ENCODE measurements around the gene ZSWIM1.

The ZSWIM1 gene

DNA sequence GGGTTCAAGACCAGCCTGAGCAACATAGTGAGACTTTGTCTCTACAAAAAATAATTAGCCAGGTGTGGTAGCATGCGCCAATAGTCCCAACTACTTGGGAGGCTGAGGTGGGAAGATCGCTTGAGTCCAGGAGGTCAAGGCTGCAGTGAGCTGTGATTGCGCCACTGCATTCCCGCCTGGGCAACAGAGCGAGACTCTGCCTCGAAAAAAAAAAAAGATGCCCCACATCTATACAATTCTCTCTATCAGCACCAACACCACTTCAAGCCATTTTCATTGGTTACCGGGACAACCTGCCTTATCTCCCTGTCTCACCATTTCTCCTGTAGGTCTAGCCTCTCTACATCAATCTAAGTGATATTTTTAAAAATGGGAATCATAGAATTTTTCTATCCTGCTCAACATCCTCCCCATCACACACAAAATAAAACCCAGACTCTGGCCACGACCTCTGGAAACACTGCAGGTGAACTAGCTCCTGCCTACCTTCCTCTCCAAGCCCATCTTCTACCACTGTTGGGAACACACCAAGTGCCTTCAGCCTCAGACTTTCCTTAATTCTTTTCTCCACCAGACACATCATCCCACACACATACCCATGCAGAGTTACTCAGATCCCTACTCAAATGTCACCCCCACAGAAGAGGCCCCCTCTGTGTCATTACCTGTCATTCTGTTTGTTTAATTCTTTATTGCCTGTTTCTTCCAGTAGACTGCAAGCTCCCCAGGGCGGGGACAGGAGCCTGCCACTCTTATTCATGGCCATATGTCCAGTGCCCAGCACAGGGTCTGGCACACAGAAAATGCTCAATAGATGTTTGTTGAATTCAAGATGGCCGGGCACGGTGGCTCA lies 40.5 kb downstream of the ZSWIM1 start:
- Histone ChIP-seq H3K4me3 (ENCODE audit: low read length) (no peak overlapping the region), H3K9ac (ENCODE audit: low read length) (no peak overlapping the region), H3K9me3 (ENCODE audit: insufficient read depth, low read length) (no peaks in the 10 kb centered on the region), H3K4me1 (ENCODE audit: low read length) (no peaks in the 10 kb centered on the region), H2AFZ (ENCODE audit: low read depth, low read length) (no peak overlapping the region), H3K36me3 (replicated peaks; ENCODE audit: low read depth, low read length) (no peaks in the 10 kb centered on the region), H3K27me3 (ENCODE audit: low read depth, low read length) (peaks cover 8% of the 10 kb centered on the region; the same call in 1 of the 2 replicates), H3K27ac (ENCODE audit: low read length) (no peak overlapping the region), H3K4me2 (ENCODE audit: low read length) (no peak overlapping the region), H4K20me1 (ENCODE audit: insufficient read depth, low read length) (no peaks in the 10 kb centered on the region), H3K79me2 (ENCODE audit: low read length) (no peaks in the 10 kb centered on the region)
- TF ChIP-seq, protein P1, sequence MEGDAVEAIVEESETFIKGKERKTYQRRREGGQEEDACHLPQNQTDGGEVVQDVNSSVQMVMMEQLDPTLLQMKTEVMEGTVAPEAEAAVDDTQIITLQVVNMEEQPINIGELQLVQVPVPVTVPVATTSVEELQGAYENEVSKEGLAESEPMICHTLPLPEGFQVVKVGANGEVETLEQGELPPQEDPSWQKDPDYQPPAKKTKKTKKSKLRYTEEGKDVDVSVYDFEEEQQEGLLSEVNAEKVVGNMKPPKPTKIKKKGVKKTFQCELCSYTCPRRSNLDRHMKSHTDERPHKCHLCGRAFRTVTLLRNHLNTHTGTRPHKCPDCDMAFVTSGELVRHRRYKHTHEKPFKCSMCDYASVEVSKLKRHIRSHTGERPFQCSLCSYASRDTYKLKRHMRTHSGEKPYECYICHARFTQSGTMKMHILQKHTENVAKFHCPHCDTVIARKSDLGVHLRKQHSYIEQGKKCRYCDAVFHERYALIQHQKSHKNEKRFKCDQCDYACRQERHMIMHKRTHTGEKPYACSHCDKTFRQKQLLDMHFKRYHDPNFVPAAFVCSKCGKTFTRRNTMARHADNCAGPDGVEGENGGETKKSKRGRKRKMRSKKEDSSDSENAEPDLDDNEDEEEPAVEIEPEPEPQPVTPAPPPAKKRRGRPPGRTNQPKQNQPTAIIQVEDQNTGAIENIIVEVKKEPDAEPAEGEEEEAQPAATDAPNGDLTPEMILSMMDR (IDR thresholded peaks at IDR 0.05; ENCODE audit: low read depth, low read length), result no peak
- no peak for TF ChIP-seq EZH2phosphoT487 (IDR thresholded peaks at IDR 0.05; ENCODE audit: low read depth)

- Histone ChIP-seq H3K27me3 (ENCODE audit: low read depth, low read length) (peaks cover 12% of the 10 kb centered on the region; the same call in 1 of the 2 replicates), H3K9ac (ENCODE audit: low read length) (no peak overlapping the region), H3K27ac (ENCODE audit: low read length) (no peak overlapping the region), H3K4me3 (ENCODE audit: low read length) (no peak overlapping the region), H2AFZ (ENCODE audit: low read depth, low read length) (no peak overlapping the region), H4K20me1 (ENCODE audit: insufficient read depth, low read length) (no peaks in the 10 kb centered on the region), H3K36me3 (replicated peaks; ENCODE audit: low read depth, low read length) (no peaks in the 10 kb centered on the region), H3K9me3 (ENCODE audit: insufficient read depth, low read length) (no peaks in the 10 kb centered on the region), H3K79me2 (ENCODE audit: low read length) (no peaks in the 10 kb centered on the region), H3K4me2 (ENCODE audit: low read length) (no peak overlapping the region), H3K4me1 (ENCODE audit: low read length) (no peaks in the 10 kb centered on the region)
- TF ChIP-seq EZH2phosphoT487 (IDR thresholded peaks at IDR 0.05; ENCODE audit: low read depth), result no peak
- TF ChIP-seq, protein P1 (IDR thresholded peaks at IDR 0.05; ENCODE audit: low read depth, low read length), result no peak
Observed at GRCh38 chr20:45924391-45925261, 43.6 kb downstream of the ZSWIM1 start.

GRCh38 chr20:45925821-45926506 lies 44.9 kb downstream of the ZSWIM1 start:
- no peak overlapping the region for H2AFZ ChIP-seq (ENCODE audit: low read depth, low read length)
- H3K36me3 ChIP-seq (replicated peaks; ENCODE audit: low read depth, low read length), result no peaks in the 10 kb centered on the region
- H3K4me3 ChIP-seq (ENCODE audit: low read length), result no peak overlapping the region
- TF ChIP-seq, protein P1 (IDR thresholded peaks at IDR 0.05; ENCODE audit: low read depth, low read length), result no peak
- no peak for TF ChIP-seq EZH2phosphoT487 (IDR thresholded peaks at IDR 0.05; ENCODE audit: low read depth)
- no peaks in the 10 kb centered on the region for H3K9me3 ChIP-seq (ENCODE audit: insufficient read depth, low read length)
- no peak overlapping the region for H3K9ac ChIP-seq (ENCODE audit: low read length)
- no peaks in the 10 kb centered on the region for H3K79me2 ChIP-seq (ENCODE audit: low read length)
- no peak overlapping the region for H3K4me2 ChIP-seq (ENCODE audit: low read length)
- no peaks in the 10 kb centered on the region for H3K4me1 ChIP-seq (ENCODE audit: low read length)
- H4K20me1 ChIP-seq (ENCODE audit: insufficient read depth, low read length), result no peaks in the 10 kb centered on the region
- peaks cover 6% of the 10 kb centered on the region; the same call in 1 of the 2 replicates for H3K27me3 ChIP-seq (ENCODE audit: low read depth, low read length)
- no peak overlapping the region for H3K27ac ChIP-seq (ENCODE audit: low read length)
